HepG2 (cell line): ENCODE measurements around the gene G6PC3. TPM values are rescaled to one million over a fixed set of nuclear protein-coding genes. Genes with fewer than 3 reads are reported as not detected.

Experiments
- CBX1 ChIP-seq: IDR thresholded peaks from one replicate; pipeline ENCODE4 v1.6.1; 2016; ENCODE audit warnings: antibody characterized with exemption, low read depth
- EED ChIP-seq: sonication (generic); formaldehyde crosslinking; IDR thresholded peaks from 2 replicates; pipeline ENCODE4 v1.5.0; 2020; ENCODE audit warnings: mild to moderate bottlenecking, missing genetic modification reagents
- GZF1 ChIP-seq: sonication (generic); formaldehyde crosslinking; IDR thresholded peaks from 2 replicates; pipeline ENCODE4 v1.5.1; 2020; ENCODE audit warnings: mild to moderate bottlenecking, missing genetic modification reagents
- IRF2 ChIP-seq: IDR thresholded peaks from 2 replicates; pipeline ENCODE4 v1.6.1; 2018; ENCODE audit warnings: missing genetic modification reagents, missing compliant biosample characterization
- KAT8 ChIP-seq: IDR thresholded peaks from 2 replicates; pipeline ENCODE4 v1.6.1; 2016; ENCODE audit warnings: missing genetic modification reagents, missing compliant biosample characterization
- ONECUT2 ChIP-seq: sonication (generic); formaldehyde crosslinking; IDR thresholded peaks from 2 replicates; pipeline ENCODE4 v1.4.0; 2020; ENCODE audit warnings: missing genetic modification reagents
- SOX6 ChIP-seq, 2 experiments: fragments of 450-650 bp in 1 of 2; sonication (generic) in 1 of 2; formaldehyde crosslinking in 1 of 2; IDR thresholded peaks; 2 replicates each; pipeline versions ENCODE4 v1.4.0 to v1.6.1; 2017 to 2020; ENCODE audit warnings: antibody characterized with exemption in 1 of 2, mild to moderate bottlenecking in 1 of 2, missing genetic modification reagents in 1 of 2
- SP140L ChIP-seq: sonication (generic); formaldehyde crosslinking; IDR thresholded peaks from 2 replicates; pipeline ENCODE4 v1.4.0; 2020; ENCODE audit warnings: missing genetic modification reagents, borderline replicate concordance
- XBP1 ChIP-seq: sonication (generic); formaldehyde crosslinking; IDR thresholded peaks from 2 replicates; pipeline ENCODE4 v1.5.0; 2020; ENCODE audit warnings: missing genetic modification reagents
- ZNF121 ChIP-seq: sonication (generic); formaldehyde crosslinking; IDR thresholded peaks from 2 replicates; pipeline ENCODE4 v1.5.0; 2020; ENCODE audit warnings: mild to moderate bottlenecking, missing genetic modification reagents
- ZNF282 ChIP-seq: fragments of 450-650 bp; IDR thresholded peaks from 2 replicates; pipeline ENCODE4 v1.6.1; 2018; ENCODE audit not compliant: partially characterized antibody
- ZNF333 ChIP-seq: sonication (generic); formaldehyde crosslinking; IDR thresholded peaks from 2 replicates; pipeline ENCODE4 v1.4.0; 2020; ENCODE audit warnings: mild to moderate bottlenecking, missing genetic modification reagents, borderline replicate concordance
- polyA plus RNA-seq, 8 experiments: library from polyadenylated mRNA; depleted of rRNA in 3 of 8; stranded (reverse) in 7 of 8; unstranded in 1 of 8; fragments of >200 nt; fragmentation: Illumina TruSeq in 4 of 8; extraction: Trizol in 4 of 8; gene quantifications; 2 replicates each; pipeline versions ENCODE4 v1.2.1 to v1.2.3, GENCODE V29; 2011 to 2016; ENCODE audit warnings: low read depth in 4 of 8, missing spikeins in 1 of 8, mixed read lengths in 1 of 8; ENCODE audit not compliant: insufficient read depth in 1 of 8
- total RNA-seq, 5 experiments: library from RNA; depleted of rRNA; stranded (reverse); fragments of >200 nt; fragmentation: Illumina TruSeq; extraction: Trizol; gene quantifications; 2 replicates each; pipeline ENCODE4 v1.2.3, GENCODE V29; 2016; ENCODE audit warnings: low read depth in 1 of 5
- TF ChIP-seq, protein P1 (sequence below): sonication (generic); formaldehyde crosslinking; IDR thresholded peaks from 2 replicates; pipeline ENCODE4 v1.5.0; 2020; ENCODE audit warnings: mild to moderate bottlenecking, missing genetic modification reagents, moderate library complexity
- TF ChIP-seq, protein P2 (sequence below): sonication (generic); formaldehyde crosslinking; IDR thresholded peaks from 2 replicates; pipeline ENCODE4 v1.5.1; 2020; ENCODE audit warnings: missing genetic modification reagents, mild to moderate bottlenecking, borderline replicate concordance
- TF ChIP-seq, protein P3 (sequence below): sonication (generic); formaldehyde crosslinking; conservative IDR thresholded peaks from 2 replicates; pipeline ENCODE4 v1.4.0; 2020; ENCODE audit warnings: mild to moderate bottlenecking, missing genetic modification reagents, moderate library complexity
- TF ChIP-seq, protein P4 (sequence below): sonication (generic); formaldehyde crosslinking; IDR thresholded peaks from 2 replicates; pipeline ENCODE4 v1.8.0; 2022; ENCODE audit warnings: missing genetic modification reagents, low read depth, mild to moderate bottlenecking, borderline replicate concordance

The G6PC3 gene
- total and polyA plus RNA-seq, 2 of the 13 experiments (the other 11 are each of a cell fraction or from before 2014, with no cell fraction given) = 38.5 to 75.8 TPM

DNA sequence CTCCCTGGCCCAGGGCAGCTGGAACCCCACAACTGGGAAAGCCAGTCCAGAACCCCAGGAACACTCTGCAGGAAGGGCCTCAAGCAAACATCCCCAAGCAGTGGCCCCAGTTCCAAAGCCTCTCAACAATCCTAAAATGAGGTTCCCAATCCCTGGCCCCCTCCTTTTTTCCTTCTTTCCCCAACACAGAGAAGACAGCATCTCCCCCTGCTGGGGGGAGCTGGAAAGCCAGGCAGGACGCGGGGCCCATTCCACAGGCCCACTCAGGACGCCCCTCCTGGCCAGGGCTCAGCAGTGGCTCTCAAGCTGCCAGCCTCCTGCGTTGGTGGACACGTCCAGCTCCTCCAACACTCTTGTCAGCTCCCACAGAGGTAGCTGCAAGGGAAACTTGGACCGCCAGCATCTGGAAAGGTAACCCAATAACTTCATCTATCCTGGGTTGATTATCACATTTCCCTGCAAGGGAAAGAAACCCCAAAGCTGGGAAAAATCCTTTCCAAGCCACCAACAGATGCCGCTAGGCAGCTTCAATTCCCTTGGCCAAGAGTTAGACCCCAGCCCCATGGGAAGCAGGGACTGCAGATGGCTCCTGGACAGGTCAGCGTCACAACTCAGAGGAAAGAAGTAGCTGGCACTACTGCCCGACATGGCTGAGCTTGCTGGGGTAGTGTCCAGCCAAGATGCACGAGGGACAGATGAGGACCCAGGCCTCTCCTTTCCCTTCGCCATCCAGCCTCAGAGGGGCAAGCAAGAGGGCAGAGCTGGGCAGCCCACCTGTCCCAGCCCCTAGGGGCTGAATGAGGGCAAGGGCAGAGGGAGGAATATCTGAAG is 45.3 kb downstream of the G6PC3 start (continued):
- TF ChIP-seq, protein P1, sequence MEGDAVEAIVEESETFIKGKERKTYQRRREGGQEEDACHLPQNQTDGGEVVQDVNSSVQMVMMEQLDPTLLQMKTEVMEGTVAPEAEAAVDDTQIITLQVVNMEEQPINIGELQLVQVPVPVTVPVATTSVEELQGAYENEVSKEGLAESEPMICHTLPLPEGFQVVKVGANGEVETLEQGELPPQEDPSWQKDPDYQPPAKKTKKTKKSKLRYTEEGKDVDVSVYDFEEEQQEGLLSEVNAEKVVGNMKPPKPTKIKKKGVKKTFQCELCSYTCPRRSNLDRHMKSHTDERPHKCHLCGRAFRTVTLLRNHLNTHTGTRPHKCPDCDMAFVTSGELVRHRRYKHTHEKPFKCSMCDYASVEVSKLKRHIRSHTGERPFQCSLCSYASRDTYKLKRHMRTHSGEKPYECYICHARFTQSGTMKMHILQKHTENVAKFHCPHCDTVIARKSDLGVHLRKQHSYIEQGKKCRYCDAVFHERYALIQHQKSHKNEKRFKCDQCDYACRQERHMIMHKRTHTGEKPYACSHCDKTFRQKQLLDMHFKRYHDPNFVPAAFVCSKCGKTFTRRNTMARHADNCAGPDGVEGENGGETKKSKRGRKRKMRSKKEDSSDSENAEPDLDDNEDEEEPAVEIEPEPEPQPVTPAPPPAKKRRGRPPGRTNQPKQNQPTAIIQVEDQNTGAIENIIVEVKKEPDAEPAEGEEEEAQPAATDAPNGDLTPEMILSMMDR (CRISPR knock-in tag) = peak; percentile 91
- no peak for TF ChIP-seq CBX1
- 0 out of 2 replicates have a peak, but pooled peaks have one; percentile 10 for TF ChIP-seq ZNF333 (CRISPR knock-in tag)
- TF ChIP-seq ONECUT2 (CRISPR knock-in tag) = no peak
- TF ChIP-seq SP140L = no peak
- no peak for TF ChIP-seq KAT8 (CRISPR knock-in tag)
- TF ChIP-seq SOX6 (IDR thresholded peaks at IDR 0.05) = no peak
- peak; percentile 46; the same call in 1 of the 2 replicates for TF ChIP-seq SOX6 (CRISPR knock-in tag; IDR thresholded peaks at IDR 0.05)
- no peak for TF ChIP-seq GZF1 (CRISPR knock-in tag)
- TF ChIP-seq, protein P2, sequence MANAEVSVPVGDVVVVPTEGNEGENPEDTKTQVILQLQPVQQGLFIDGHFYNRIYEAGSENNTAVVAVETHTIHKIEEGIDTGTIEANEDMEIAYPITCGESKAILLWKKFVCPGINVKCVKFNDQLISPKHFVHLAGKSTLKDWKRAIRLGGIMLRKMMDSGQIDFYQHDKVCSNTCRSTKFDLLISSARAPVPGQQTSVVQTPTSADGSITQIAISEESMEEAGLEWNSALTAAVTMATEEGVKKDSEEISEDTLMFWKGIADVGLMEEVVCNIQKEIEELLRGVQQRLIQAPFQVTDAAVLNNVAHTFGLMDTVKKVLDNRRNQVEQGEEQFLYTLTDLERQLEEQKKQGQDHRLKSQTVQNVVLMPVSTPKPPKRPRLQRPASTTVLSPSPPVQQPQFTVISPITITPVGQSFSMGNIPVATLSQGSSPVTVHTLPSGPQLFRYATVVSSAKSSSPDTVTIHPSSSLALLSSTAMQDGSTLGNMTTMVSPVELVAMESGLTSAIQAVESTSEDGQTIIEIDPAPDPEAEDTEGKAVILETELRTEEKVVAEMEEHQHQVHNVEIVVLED (CRISPR knock-in tag) = no peak
- TF ChIP-seq, protein P3, sequence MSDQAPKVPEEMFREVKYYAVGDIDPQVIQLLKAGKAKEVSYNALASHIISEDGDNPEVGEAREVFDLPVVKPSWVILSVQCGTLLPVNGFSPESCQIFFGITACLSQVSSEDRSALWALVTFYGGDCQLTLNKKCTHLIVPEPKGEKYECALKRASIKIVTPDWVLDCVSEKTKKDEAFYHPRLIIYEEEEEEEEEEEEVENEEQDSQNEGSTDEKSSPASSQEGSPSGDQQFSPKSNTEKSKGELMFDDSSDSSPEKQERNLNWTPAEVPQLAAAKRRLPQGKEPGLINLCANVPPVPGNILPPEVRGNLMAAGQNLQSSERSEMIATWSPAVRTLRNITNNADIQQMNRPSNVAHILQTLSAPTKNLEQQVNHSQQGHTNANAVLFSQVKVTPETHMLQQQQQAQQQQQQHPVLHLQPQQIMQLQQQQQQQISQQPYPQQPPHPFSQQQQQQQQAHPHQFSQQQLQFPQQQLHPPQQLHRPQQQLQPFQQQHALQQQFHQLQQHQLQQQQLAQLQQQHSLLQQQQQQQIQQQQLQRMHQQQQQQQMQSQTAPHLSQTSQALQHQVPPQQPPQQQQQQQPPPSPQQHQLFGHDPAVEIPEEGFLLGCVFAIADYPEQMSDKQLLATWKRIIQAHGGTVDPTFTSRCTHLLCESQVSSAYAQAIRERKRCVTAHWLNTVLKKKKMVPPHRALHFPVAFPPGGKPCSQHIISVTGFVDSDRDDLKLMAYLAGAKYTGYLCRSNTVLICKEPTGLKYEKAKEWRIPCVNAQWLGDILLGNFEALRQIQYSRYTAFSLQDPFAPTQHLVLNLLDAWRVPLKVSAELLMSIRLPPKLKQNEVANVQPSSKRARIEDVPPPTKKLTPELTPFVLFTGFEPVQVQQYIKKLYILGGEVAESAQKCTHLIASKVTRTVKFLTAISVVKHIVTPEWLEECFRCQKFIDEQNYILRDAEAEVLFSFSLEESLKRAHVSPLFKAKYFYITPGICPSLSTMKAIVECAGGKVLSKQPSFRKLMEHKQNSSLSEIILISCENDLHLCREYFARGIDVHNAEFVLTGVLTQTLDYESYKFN (CRISPR knock-in tag) = 0 out of 2 replicates have a peak, but pooled peaks have one; percentile 23
- no peak for TF ChIP-seq XBP1 (CRISPR knock-in tag)
- peak; percentile 47 for TF ChIP-seq ZNF121
- TF ChIP-seq IRF2 (CRISPR knock-in tag) = no peak
- no peak for TF ChIP-seq ZNF282
- TF ChIP-seq EED (CRISPR knock-in tag) = peak; percentile 60; the same call in 1 of the 2 replicates
- TF ChIP-seq, protein P4, sequence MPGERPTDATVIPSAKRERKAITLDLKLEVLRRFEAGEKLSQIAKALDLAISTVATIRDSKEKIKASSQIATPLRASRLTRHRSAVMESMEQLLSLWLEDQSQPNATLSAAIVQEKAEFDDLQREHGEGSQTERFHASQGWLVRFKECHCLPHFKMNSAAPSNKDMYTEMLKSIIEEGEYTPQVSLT (CRISPR knock-in tag) = no peak
